Measurements from ENCODE around the gene ICE2. TPM values are rescaled to one million over a fixed set of nuclear protein-coding genes. Genes with fewer than 3 reads are reported as not detected.

The ICE2 gene
- total and polyA plus RNA-seq, 8 donors, result 10.5 to 127 (median 31.5) TPM

DNA sequence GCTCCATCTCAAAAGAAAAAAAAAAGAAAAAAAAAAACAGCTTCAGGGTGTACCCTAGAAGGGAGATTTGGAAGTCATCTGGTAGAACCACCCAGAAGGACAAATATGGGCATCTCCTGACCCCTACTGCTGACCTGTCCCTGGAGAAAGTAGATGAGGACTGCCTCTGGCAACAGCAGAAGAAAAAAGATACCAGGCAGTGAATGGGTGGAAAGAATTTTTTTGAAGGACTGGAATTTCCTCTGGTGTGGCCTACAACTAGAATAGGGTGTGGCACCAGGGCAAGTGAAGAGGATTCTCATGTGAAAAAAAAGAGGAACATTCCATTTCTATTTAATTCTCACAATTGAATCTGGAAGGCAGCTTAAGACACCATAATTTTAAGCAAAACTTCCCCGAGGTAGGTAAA, 84.2 kb downstream of the ICE2 start:
- peaks cover 68 to 94% (median 81%) of the 10 kb centered on the region in 4 donors for H3K4me1 ChIP-seq
- intact Hi-C loops (cut with DNase I; ENCODE audit: low total_unique reads), result no loop called here
- peak overlapping the region; percentile 55 to 99 (median 98) for H3K27ac ChIP-seq
- no peaks in the 10 kb centered on the region for H3K9me3 ChIP-seq
- no peak for DNase-seq
- peak overlapping the region in 3 of 4 donors; percentile 3 to 73 (median 72) for H3K4me3 ChIP-seq
- WGBS, 5 donors, result 48 to 71% (median 65%) methylated on average over 1 of the region's 1 CpG
- H3K27me3 ChIP-seq, result peaks cover 0 to 5% (median 0%) of the 10 kb centered on the region in 3 donors
- H3K36me3 ChIP-seq, result peaks cover 0 to 16% (median 7%) of the 10 kb centered on the region in 4 donors
- TF ChIP-seq POLR2AphosphoS5 (IDR thresholded peaks at IDR 0.05) (no peak), CTCF (IDR thresholded peaks at IDR 0.05) (no peak), POLR2A (IDR thresholded peaks at IDR 0.05) (no peak), EP300 (IDR thresholded peaks at IDR 0.05) (no peak)

GRCh38 chr15:60392986-60393790, 85.8 kb downstream of the ICE2 start:
- peak; percentile 39 to 88 (median 78) for TF ChIP-seq POLR2AphosphoS5 (IDR thresholded peaks at IDR 0.05)
- TF ChIP-seq CTCF (IDR thresholded peaks at IDR 0.05), result no peak
- peak in 1 of 4 donors; percentile 20 for TF ChIP-seq POLR2A (IDR thresholded peaks at IDR 0.05)
- TF ChIP-seq EP300 (IDR thresholded peaks at IDR 0.05), result no peak
- peaks cover 73 to 98% (median 85%) of the 10 kb centered on the region in 4 donors for H3K4me1 ChIP-seq

GRCh38 chr15:60392601-60392985, 86.3 kb downstream of the ICE2 start:
- H3K36me3 ChIP-seq, result peaks cover 0 to 16% (median 7%) of the 10 kb centered on the region in 4 donors
- WGBS, 5 donors, result 4 to 18% (median 14%) methylated on average over 3 of the region's 3 CpGs
- DNase-seq, result peak in 1 of 2 donors; percentile 91
- no peaks in the 10 kb centered on the region for H3K9me3 ChIP-seq
- peaks cover 73 to 98% (median 88%) of the 10 kb centered on the region in 4 donors for H3K4me1 ChIP-seq
- peak overlapping the region in 1 of 4 donors; percentile 73 for H3K4me3 ChIP-seq
- H3K27me3 ChIP-seq, result peaks cover 0 to 3% (median 0%) of the 10 kb centered on the region in 3 donors
- H3K27ac ChIP-seq, result peak overlapping the region; percentile 25 to 99 (median 98)
- intact Hi-C loops (cut with DNase I; ENCODE audit: low total_unique reads), result no loop called here
- TF ChIP-seq POLR2AphosphoS5 (IDR thresholded peaks at IDR 0.05) (peak in 1 of 3 donors; percentile 3), EP300 (IDR thresholded peaks at IDR 0.05) (no peak)

More at GRCh38 chr15:60392986-60393790, 85.8 kb downstream of the ICE2 start:
- 23 to 35% (median 33%) methylated on average over 9 of the region's 9 CpGs for WGBS, 5 donors
- DNase-seq, result peak; percentile 55 to 93
- H3K36me3 ChIP-seq, result peaks cover 0 to 16% (median 7%) of the 10 kb centered on the region in 4 donors
- intact Hi-C loops (cut with DNase I; ENCODE audit: low total_unique reads), result no loop called here
- peak overlapping the region; percentile 63 to 99 (median 98) for H3K27ac ChIP-seq
- peak overlapping the region in 3 of 4 donors; percentile 3 to 73 (median 72) for H3K4me3 ChIP-seq
- H3K27me3 ChIP-seq, result peaks cover 0 to 5% (median 0%) of the 10 kb centered on the region in 3 donors
- H3K9me3 ChIP-seq, result no peaks in the 10 kb centered on the region

- TF ChIP-seq POLR2AphosphoS5 (IDR thresholded peaks at IDR 0.05), result no peak
- TF ChIP-seq POLR2A (IDR thresholded peaks at IDR 0.05), result no peak
- TF ChIP-seq EP300 (IDR thresholded peaks at IDR 0.05), result no peak
- no peak for TF ChIP-seq CTCF (IDR thresholded peaks at IDR 0.05)
- no peaks in the 10 kb centered on the region for H3K27me3 ChIP-seq
- H3K36me3 ChIP-seq, result peaks cover 0 to 16% (median 7%) of the 10 kb centered on the region in 4 donors
- H3K9me3 ChIP-seq, result no peaks in the 10 kb centered on the region
- intact Hi-C loops (cut with DNase I; ENCODE audit: low total_unique reads), result no loop called here
- no peak overlapping the region for H3K4me3 ChIP-seq
- H3K27ac ChIP-seq, result peak overlapping the region in 4 of 5 donors; percentile 97 to 99 (median 98)
- WGBS, 5 donors, result 14 to 27% (median 16%) methylated on average over 4 of the region's 4 CpGs
- peaks cover 77 to 99% (median 89%) of the 10 kb centered on the region in 4 donors for H3K4me1 ChIP-seq
- DNase-seq, result peak in 1 of 2 donors; percentile 70
Observed at GRCh38 chr15:60391722-60392315, 87.1 kb downstream of the ICE2 start.

All from stomach (tissue), 9 donors.